ENCODE data around the gene ASPDH.

The ASPDH gene

GRCh38 chr19:50512999-50513745 is 541 bp downstream of the ASPDH start:
- no peak for DNase-seq

GRCh38 chr19:50512112-50512998 is 1.4 kb downstream of the ASPDH start:
- no peak for DNase-seq

- peak; percentile 98 for DNase-seq
These were observed 2.5 kb downstream of the ASPDH start, which contains the start of gene JOSD2 for GRCh38 chr19:50511069-50511822. TSS of gene JOSD2 (minus strand) at chr19:50511191. CDS start at chr19:50510431, 760 bp downstream.

GRCh38 chr19:50510700-50511068 is 3.0 kb downstream of the ASPDH start:
- peak; percentile 93 for DNase-seq

- DNase-seq: no peak
These were observed 3.5 kb downstream of the ASPDH start for GRCh38 chr19:50510121-50510670.

- DNase-seq: no peak
These were observed 4.3 kb downstream of the ASPDH start for GRCh38 chr19:50509366-50509765.

- DNase-seq: no peak
These were observed 4.9 kb downstream of the ASPDH start for GRCh38 chr19:50508843-50509190.

GRCh38 chr19:50507376-50507775 is 6.3 kb downstream of the ASPDH start:
- no peak for DNase-seq

GRCh38 chr19:50506700-50507099 is 7.0 kb downstream of the ASPDH start:
- no peak for DNase-seq

- DNase-seq: no peak
These were observed 7.7 kb downstream of the ASPDH start for GRCh38 chr19:50505856-50506611.

GRCh38 chr19:50501568-50502475 is 11.9 kb downstream of the ASPDH start:
- DNase-seq: no peak

- no peak for DNase-seq
These were observed 12.5 kb downstream of the ASPDH start for GRCh38 chr19:50501186-50501567.

GRCh38 chr19:50500753-50501151 is 13.0 kb downstream of the ASPDH start:
- no peak for DNase-seq

- no peak for DNase-seq
These were observed 13.5 kb downstream of the ASPDH start for GRCh38 chr19:50500060-50500752.

GRCh38 chr19:50498219-50499056 is 15.3 kb downstream of the ASPDH start:
- DNase-seq: no peak

- DNase-seq: no peak
These were observed 16.7 kb downstream of the ASPDH start for GRCh38 chr19:50497022-50497405.

GRCh38 chr19:50496189-50497021 is 17.3 kb downstream of the ASPDH start:
- DNase-seq: no peak

- no peak for DNase-seq
These were observed 18.6 kb downstream of the ASPDH start for GRCh38 chr19:50495020-50495531.
